Immature natural killer cell (primary cell): Measurements from ENCODE around the gene LGMN. TPM values are rescaled to one million over a fixed set of nuclear protein-coding genes. Genes with fewer than 3 reads are reported as not detected.
A peak's percentile ranks its signal among the peaks of the same experiment; 100 is the strongest.

Experiments used
- DNase-seq, 3 donors: peaks; one replicate each; pipeline ENCODE4 v3.0.0; 2022; ENCODE audit warnings: mixed read lengths in 1 of 3
- H3K27ac Mint-ChIP-seq, 6 donors: one replicate each; pipeline ENCODE4 v1.8.0; 2020; ENCODE audit warnings: mixed read lengths in 6 of 6, mild to moderate bottlenecking in 5 of 6, inconsistent platforms in 4 of 6, moderate library complexity in 3 of 6
- H3K27me3 Mint-ChIP-seq, 3 donors: one replicate each; pipeline ENCODE4 v1.8.0; 2020 to 2021; ENCODE audit warnings: low read depth in 3 of 3, mild to moderate bottlenecking in 3 of 3, mixed read lengths in 3 of 3, moderate library complexity in 3 of 3, inconsistent platforms in 1 of 3
- H3K36me3 Mint-ChIP-seq, 3 donors: one replicate each; pipeline ENCODE4 v1.8.0; 2020; ENCODE audit warnings: mixed read lengths in 3 of 3, inconsistent platforms in 2 of 3, mild to moderate bottlenecking in 2 of 3
- H3K4me1 Mint-ChIP-seq, 2 donors: one replicate each; pipeline ENCODE4 v1.8.0; 2020; ENCODE audit warnings: inconsistent platforms in 2 of 2, mild to moderate bottlenecking in 2 of 2, mixed read lengths in 2 of 2, moderate library complexity in 1 of 2
- H3K4me3 Mint-ChIP-seq, 5 donors: one replicate each; pipeline ENCODE4 v1.8.0; 2020; ENCODE audit warnings: mild to moderate bottlenecking in 5 of 5, mixed read lengths in 5 of 5, inconsistent platforms in 3 of 5, moderate library complexity in 3 of 5
- H3K9me3 Mint-ChIP-seq, 6 donors: one replicate each; pipeline ENCODE4 v1.8.0; 2020; ENCODE audit warnings: mild to moderate bottlenecking in 6 of 6, mixed read lengths in 6 of 6, inconsistent platforms in 4 of 6, moderate library complexity in 3 of 6
- polyA plus RNA-seq, 3 donors: library from polyadenylated mRNA; unstranded; fragments of 300-500 nt; fragmentation: Illumina TruSeq; gene quantifications; one replicate each; pipeline ENCODE4 v1.2.3, GENCODE V29; 2021

LGMN gene
- polyA plus RNA-seq, 3 donors from 2014 or later: 1.7 to 7.4 (median 2.9) TPM

- Mint-ChIP-seq H3K36me3 (peaks cover 11 to 58% (median 21%) of the 10 kb centered on the region in 3 donors), H3K27me3 (peaks cover 5 to 35% (median 12%) of the 10 kb centered on the region in 3 donors), H3K27ac (peak overlapping the region; percentile 82 to 100 (median 92))
Measured at GRCh38 chr14:92668276-92668973, 80.0 kb downstream of the LGMN start.

GRCh38 chr14:92666251-92666650 is 82.2 kb downstream of the LGMN start:
- peaks cover 5 to 34% (median 5%) of the 10 kb centered on the region in 3 donors for H3K27me3 Mint-ChIP-seq
- peaks cover 15 to 74% (median 17%) of the 10 kb centered on the region in 3 donors for H3K36me3 Mint-ChIP-seq
- peak overlapping the region; percentile 86 to 100 (median 94) for H3K27ac Mint-ChIP-seq
- H3K9me3 Mint-ChIP-seq: no peaks in the 10 kb centered on the region
- peak overlapping the region; percentile 57 to 74 (median 67) for H3K4me3 Mint-ChIP-seq
- peaks cover 85 to 99% of the 10 kb centered on the region in 2 donors for H3K4me1 Mint-ChIP-seq
- no peak for DNase-seq

More at GRCh38 chr14:92668276-92668973, 80.0 kb downstream of the LGMN start:
- H3K9me3 Mint-ChIP-seq: no peaks in the 10 kb centered on the region
- DNase-seq: no peak
- H3K4me3 Mint-ChIP-seq: peak overlapping the region in 4 of 5 donors; percentile 18 to 53 (median 33)
- peaks cover 83 to 96% of the 10 kb centered on the region in 2 donors for H3K4me1 Mint-ChIP-seq

GRCh38 chr14:92665661-92666110 is 82.7 kb downstream of the LGMN start:
- Mint-ChIP-seq H3K4me1 (peaks cover 85 to 99% of the 10 kb centered on the region in 2 donors), H3K27ac (peak overlapping the region; percentile 86 to 100 (median 94)), H3K4me3 (peak overlapping the region; percentile 57 to 74 (median 67)), H3K9me3 (no peaks in the 10 kb centered on the region), H3K27me3 (peaks cover 4 to 32% (median 5%) of the 10 kb centered on the region in 3 donors), H3K36me3 (peaks cover 15 to 76% (median 22%) of the 10 kb centered on the region in 3 donors)
- no peak for DNase-seq

- H3K27me3 Mint-ChIP-seq: peaks cover 7 to 29% (median 7%) of the 10 kb centered on the region in 3 donors
- no peaks in the 10 kb centered on the region for H3K9me3 Mint-ChIP-seq
- peaks cover 19 to 74% (median 27%) of the 10 kb centered on the region in 3 donors for H3K36me3 Mint-ChIP-seq
- peak overlapping the region; percentile 84 to 100 (median 88) for H3K27ac Mint-ChIP-seq
- peak overlapping the region in 1 of 5 donors; percentile 40 for H3K4me3 Mint-ChIP-seq
- no peak for DNase-seq
- peaks cover 85 to 99% of the 10 kb centered on the region in 2 donors for H3K4me1 Mint-ChIP-seq
Measured at GRCh38 chr14:92663049-92663448, 85.4 kb downstream of the LGMN start.

GRCh38 chr14:92660571-92660970 is 87.9 kb downstream of the LGMN start:
- Mint-ChIP-seq H3K4me1 (peaks cover 88 to 99% of the 10 kb centered on the region in 2 donors), H3K27me3 (peaks cover 12 to 34% (median 13%) of the 10 kb centered on the region in 3 donors), H3K36me3 (peaks cover 25 to 70% (median 31%) of the 10 kb centered on the region in 3 donors), H3K27ac (peak overlapping the region; percentile 81 to 100 (median 100)), H3K4me3 (peak overlapping the region in 1 of 5 donors; percentile 18), H3K9me3 (no peaks in the 10 kb centered on the region)
- DNase-seq: no peak

- H3K4me1 Mint-ChIP-seq: peaks cover 88 to 99% of the 10 kb centered on the region in 2 donors
- no peaks in the 10 kb centered on the region for H3K9me3 Mint-ChIP-seq
- no peak for DNase-seq
- H3K36me3 Mint-ChIP-seq: peaks cover 26 to 72% (median 34%) of the 10 kb centered on the region in 3 donors
- peak overlapping the region; percentile 81 to 100 (median 100) for H3K27ac Mint-ChIP-seq
- peak overlapping the region; percentile 13 to 39 (median 27) for H3K4me3 Mint-ChIP-seq
- peaks cover 15 to 35% (median 18%) of the 10 kb centered on the region in 3 donors for H3K27me3 Mint-ChIP-seq
Measured at GRCh38 chr14:92659765-92660561, 88.5 kb downstream of the LGMN start.

- Mint-ChIP-seq H3K27me3 (peaks cover 18 to 40% (median 26%) of the 10 kb centered on the region in 3 donors), H3K9me3 (no peaks in the 10 kb centered on the region), H3K4me1 (peaks cover 89 to 100% of the 10 kb centered on the region in 2 donors), H3K4me3 (peak overlapping the region; percentile 18 to 100 (median 57)), H3K36me3 (peaks cover 22 to 69% (median 25%) of the 10 kb centered on the region in 3 donors), H3K27ac (peak overlapping the region; percentile 92 to 100 (median 100))
- DNase-seq: no peak
Measured at GRCh38 chr14:92658684-92659083, 89.7 kb downstream of the LGMN start.

GRCh38 chr14:92658160-92658559 is 90.3 kb downstream of the LGMN start:
- peaks cover 93 to 100% of the 10 kb centered on the region in 2 donors for H3K4me1 Mint-ChIP-seq
- H3K27ac Mint-ChIP-seq: peak overlapping the region; percentile 92 to 100 (median 100)
- peaks cover 26 to 72% (median 27%) of the 10 kb centered on the region in 3 donors for H3K36me3 Mint-ChIP-seq
- DNase-seq: no peak
- H3K9me3 Mint-ChIP-seq: no peaks in the 10 kb centered on the region
- peak overlapping the region; percentile 55 to 100 (median 75) for H3K4me3 Mint-ChIP-seq
- peaks cover 23 to 46% (median 32%) of the 10 kb centered on the region in 3 donors for H3K27me3 Mint-ChIP-seq

- H3K4me1 Mint-ChIP-seq: peaks cover 92 to 96% of the 10 kb centered on the region in 2 donors
- peak overlapping the region; percentile 93 to 100 (median 99) for H3K4me3 Mint-ChIP-seq
- H3K9me3 Mint-ChIP-seq: no peaks in the 10 kb centered on the region
- H3K36me3 Mint-ChIP-seq: peaks cover 24 to 68% (median 28%) of the 10 kb centered on the region in 3 donors
- DNase-seq: no peak
- H3K27me3 Mint-ChIP-seq: peaks cover 25 to 49% (median 36%) of the 10 kb centered on the region in 3 donors
- peak overlapping the region; percentile 92 to 100 (median 100) for H3K27ac Mint-ChIP-seq
Measured at GRCh38 chr14:92657457-92658142, 90.8 kb downstream of the LGMN start.

GRCh38 chr14:92656306-92657081 is 91.9 kb downstream of the LGMN start:
- Mint-ChIP-seq H3K9me3 (no peaks in the 10 kb centered on the region), H3K36me3 (peaks cover 24 to 65% (median 28%) of the 10 kb centered on the region in 3 donors), H3K27me3 (peaks cover 33 to 55% (median 44%) of the 10 kb centered on the region in 3 donors), H3K4me3 (peak overlapping the region; percentile 93 to 100 (median 99)), H3K4me1 (peaks cover 82 to 85% of the 10 kb centered on the region in 2 donors), H3K27ac (peak overlapping the region; percentile 92 to 100 (median 100))
- DNase-seq: peak; percentile 25 to 40 (median 37)

- H3K36me3 Mint-ChIP-seq: peaks cover 22 to 59% (median 24%) of the 10 kb centered on the region in 3 donors
- H3K4me3 Mint-ChIP-seq: peak overlapping the region; percentile 93 to 100 (median 99)
- peak; percentile 66 to 75 (median 69) for DNase-seq
- no peaks in the 10 kb centered on the region for H3K9me3 Mint-ChIP-seq
- H3K27ac Mint-ChIP-seq: peak overlapping the region; percentile 92 to 100 (median 100)
- H3K4me1 Mint-ChIP-seq: peaks cover 80 to 85% of the 10 kb centered on the region in 2 donors
- H3K27me3 Mint-ChIP-seq: peaks cover 36 to 64% (median 48%) of the 10 kb centered on the region in 3 donors
Measured at GRCh38 chr14:92655419-92656201, 92.8 kb downstream of the LGMN start.
